H1 (cell line): Measurements from ENCODE around the gene FAF2. TPM values are rescaled to one million over a fixed set of nuclear protein-coding genes. Genes with fewer than 3 reads are reported as not detected.

Experiments
- CTCF ChIA-PET: fragments of 300-600 bp; sonication (Branson Sonifier 250); formaldehyde crosslinking; loops from one replicate; lab custom pipeline; 2021; ENCODE audit not compliant: partially characterized antibody; lab: Charles Lee
- POLR2A ChIA-PET: fragments of 300-600 bp; sonication (Branson Sonifier 250); formaldehyde crosslinking; loops from one replicate; lab custom pipeline; 2021; ENCODE audit warnings: inconsistent platforms; ENCODE audit not compliant: partially characterized antibody; lab: Charles Lee
- DNase-seq, 2 experiments: peaks; one replicate each; pipeline versions ENCODE4 v3.0.0 to v3.0.0-alpha.2; 2010 to 2022; ENCODE audit warnings: low spot score in 2 of 2, low read depth in 1 of 2, mixed read lengths in 1 of 2
- FAIRE-seq: peaks from 2 replicates; lab custom pipeline; 2011; peaks lifted over from hg19 to GRCh38; lab: Jason Lieb, UNC
- H2AFZ ChIP-seq: 2 replicates; pipeline ENCODE4 v1.8.1; 2012; ENCODE audit warnings: low read length, inconsistent platforms
- H2AK5ac ChIP-seq: 2 replicates; pipeline ENCODE4 v1.6.1; 2013; ENCODE audit warnings: low read depth, low read length
- H2BK120ac ChIP-seq: replicated peaks from 2 replicates; pipeline ENCODE3; 2013; ENCODE audit warnings: low read depth, low read length, inconsistent platforms
- H2BK12ac ChIP-seq: 2 replicates; pipeline ENCODE4 v1.6.1; 2013; ENCODE audit warnings: low read depth, low read length
- H2BK15ac ChIP-seq: 2 replicates; pipeline ENCODE4 v1.6.1; 2013; ENCODE audit warnings: low read length
- H2BK20ac ChIP-seq: 2 replicates; pipeline ENCODE4 v1.6.1; 2013; ENCODE audit warnings: low read length
- H2BK5ac ChIP-seq: 2 replicates; pipeline ENCODE4 v1.6.1; 2013; ENCODE audit warnings: low read depth, low read length
- H3K14ac ChIP-seq: 2 replicates; pipeline ENCODE4 v1.6.1; 2013; ENCODE audit warnings: inconsistent platforms; ENCODE audit not compliant: insufficient read length
- H3K18ac ChIP-seq: 2 replicates; pipeline ENCODE4 v1.6.1; 2013; ENCODE audit warnings: low read length; ENCODE audit errors: extremely low read depth
- H3K23ac ChIP-seq: 2 replicates; pipeline ENCODE4 v1.6.1; 2013; ENCODE audit warnings: inconsistent platforms; ENCODE audit not compliant: insufficient read length
- H3K23me2 ChIP-seq: 2 replicates; pipeline ENCODE4 v1.6.1; 2013; ENCODE audit warnings: low read depth, low read length
- H3K27ac ChIP-seq: 2 replicates; pipeline ENCODE4 v1.6.1; 2011; ENCODE audit warnings: low read depth, low read length, inconsistent platforms
- H3K27me3 ChIP-seq, 4 experiments: replicated peaks in 1 of 4; 1 replicate in 1 of 4; 2 replicates in 3 of 4; pipeline versions ENCODE4 v1.6.1 to v1.8.1; 2011 to 2013; ENCODE audit warnings: low read length in 3 of 4, mild to moderate bottlenecking in 3 of 4, inconsistent platforms in 2 of 4, mixed read lengths in 2 of 4, moderate library complexity in 1 of 4; ENCODE audit not compliant: control insufficient read depth in 3 of 4, insufficient read depth in 3 of 4; ENCODE audit errors: extremely low read depth in 1 of 4
- H3K36me3 ChIP-seq, 4 experiments: 2 replicates each; pipeline versions ENCODE4 v1.6.1 to v1.8.1; 2011 to 2013; ENCODE audit warnings: mild to moderate bottlenecking in 4 of 4, low read length in 3 of 4, moderate library complexity in 2 of 4, control low read depth in 1 of 4, inconsistent platforms in 1 of 4; ENCODE audit not compliant: insufficient read depth in 4 of 4, control insufficient read depth in 2 of 4
- H3K4ac ChIP-seq: replicated peaks from 2 replicates; pipeline ENCODE3; 2013; ENCODE audit warnings: low read length, low read depth, mixed read lengths, inconsistent platforms; ENCODE audit not compliant: insufficient read length
- H3K4me1 ChIP-seq, 4 experiments: replicated peaks in 1 of 4; 1 replicate in 1 of 4; 2 replicates in 3 of 4; pipeline versions ENCODE4 v1.6.1 to v1.8.1; 2011 to 2013; ENCODE audit warnings: low read length in 3 of 4, inconsistent platforms in 2 of 4, mixed read lengths in 1 of 4; ENCODE audit not compliant: insufficient read depth in 4 of 4, control insufficient read depth in 3 of 4
- H3K4me2 ChIP-seq, 2 experiments: 2 replicates each; pipeline versions ENCODE4 v1.6.1 to v1.8.1; 2011 to 2013; ENCODE audit warnings: low read depth in 2 of 2, low read length in 2 of 2, control low read depth in 1 of 2, inconsistent platforms in 1 of 2, mild to moderate bottlenecking in 1 of 2; ENCODE audit not compliant: insufficient read depth in 1 of 2
- H3K4me3 ChIP-seq, 4 experiments: fragments of 200-600, 300-600 bp in 1 of 4; sonication (generic), shearing (Covaris generic), sonication (Bioruptor Twin) in 1 of 4; 2 replicates each; pipeline versions ENCODE4 v1.5.1 to v1.8.1; 2011 to 2016; ENCODE audit warnings: low read length in 4 of 4, low read depth in 3 of 4, control low read depth in 2 of 4, inconsistent platforms in 2 of 4, mild to moderate bottlenecking in 2 of 4, mixed read lengths in 1 of 4, moderate library complexity in 1 of 4; ENCODE audit not compliant: insufficient read depth in 2 of 4; ENCODE audit errors: extremely low read depth in 1 of 4
- H3K56ac ChIP-seq: replicated peaks from 2 replicates; pipeline ENCODE3; 2013; ENCODE audit warnings: low read depth, mild to moderate bottlenecking, mixed read lengths, low read length, inconsistent platforms; ENCODE audit not compliant: insufficient read length
- H3K79me1 ChIP-seq: 2 replicates; pipeline ENCODE4 v1.6.1; 2013; ENCODE audit warnings: low read depth, low read length, control low read depth
- H3K79me2 ChIP-seq, 2 experiments: 2 replicates each; pipeline versions ENCODE4 v1.6.1 to v1.8.1; 2012 to 2013; ENCODE audit warnings: low read length in 2 of 2, mild to moderate bottlenecking in 2 of 2, inconsistent platforms in 1 of 2; ENCODE audit not compliant: insufficient read depth in 2 of 2, control insufficient read depth in 1 of 2
- H3K9ac ChIP-seq, 4 experiments: replicated peaks in 1 of 4; 1 replicate in 1 of 4; 2 replicates in 3 of 4; pipeline versions ENCODE4 v1.6.1 to v1.8.1; 2011 to 2013; ENCODE audit warnings: low read depth in 3 of 4, low read length in 3 of 4, control low read depth in 2 of 4, mild to moderate bottlenecking in 2 of 4, moderate library complexity in 2 of 4, inconsistent platforms in 1 of 4; ENCODE audit errors: extremely low read depth in 1 of 4
- H3K9me3 ChIP-seq, 2 experiments: 2 replicates each; pipeline versions ENCODE4 v1.6.1 to v1.8.1; 2012 to 2013; ENCODE audit warnings: mild to moderate bottlenecking in 2 of 2, moderate library complexity in 2 of 2, control low read depth in 1 of 2, inconsistent platforms in 1 of 2, low read depth in 1 of 2, low read length in 1 of 2, mixed read lengths in 1 of 2; ENCODE audit not compliant: insufficient read depth in 2 of 2
- H4K20me1 ChIP-seq, 2 experiments: replicated peaks in 1 of 2; 2 replicates each; pipeline versions ENCODE3 to v1.8.1; 2011 to 2013; ENCODE audit warnings: inconsistent platforms in 2 of 2, low read length in 2 of 2, mild to moderate bottlenecking in 1 of 2; ENCODE audit not compliant: insufficient read depth in 2 of 2, control insufficient read depth in 1 of 2
- H4K5ac ChIP-seq: 2 replicates; pipeline ENCODE4 v1.6.1; 2013; ENCODE audit warnings: low read length, low read depth, mixed read lengths, inconsistent platforms; ENCODE audit not compliant: insufficient read length
- H4K8ac ChIP-seq: 2 replicates; pipeline ENCODE4 v1.8.0; 2013; ENCODE audit warnings: mild to moderate bottlenecking, moderate library complexity, low read length, inconsistent platforms; ENCODE audit not compliant: insufficient read depth; ENCODE audit errors: extremely low read depth
- H4K91ac ChIP-seq: replicated peaks from 2 replicates; pipeline ENCODE3; 2013; ENCODE audit warnings: low read length, mixed read lengths, inconsistent platforms; ENCODE audit not compliant: insufficient read length
- ASH2L ChIP-seq: fragments of 200-600, 300-600 bp; sonication (generic); IDR thresholded peaks from one replicate; pipeline ENCODE4 v1.7.1; 2017; ENCODE audit warnings: low read length
- CEBPB ChIP-seq: IDR thresholded peaks from 2 replicates; pipeline ENCODE4 v1.6.1; 2012; ENCODE audit warnings: low read depth, low read length
- GABPA ChIP-seq: IDR thresholded peaks from 2 replicates; pipeline ENCODE4 v1.6.1; 2011; ENCODE audit warnings: mild to moderate bottlenecking, low read length, moderate library complexity, borderline replicate concordance; ENCODE audit not compliant: insufficient read depth
- GTF2F1 ChIP-seq: IDR thresholded peaks from 2 replicates; pipeline ENCODE4 v1.6.1; 2012; ENCODE audit warnings: low read depth, low read length, improper control_type of control experiment, borderline replicate concordance
- HDAC2 ChIP-seq, 2 experiments: fragments of 300-600 bp in 1 of 2; sonication (generic) in 1 of 2; IDR thresholded peaks; 2 replicates each; pipeline ENCODE4 v1.6.1; 2011 to 2012; ENCODE audit warnings: low read depth in 2 of 2, low read length in 2 of 2, mild to moderate bottlenecking in 2 of 2, moderate library complexity in 2 of 2, borderline replicate concordance in 1 of 2, inconsistent platforms in 1 of 2
- HDAC6 ChIP-seq: IDR thresholded peaks from one replicate; pipeline ENCODE4 v1.7.1; 2012; ENCODE audit warnings: low read depth, mild to moderate bottlenecking, inconsistent platforms, low read length, moderate library complexity
- KDM1A ChIP-seq: fragments of 200-600, 300-600 bp; sonication (generic); IDR thresholded peaks from 2 replicates; pipeline ENCODE4 v1.7.1; 2016; ENCODE audit warnings: mild to moderate bottlenecking, low read length, borderline replicate concordance
- POU5F1 ChIP-seq: IDR thresholded peaks from 2 replicates; pipeline ENCODE4 v1.6.1; 2011; ENCODE audit warnings: low read depth, mild to moderate bottlenecking, low read length, moderate library complexity
- RBBP5 ChIP-seq: IDR thresholded peaks from 2 replicates; pipeline ENCODE4 v1.7.1; 2012; ENCODE audit warnings: low read depth, mild to moderate bottlenecking, inconsistent platforms, low read length, moderate library complexity, borderline replicate concordance
- RXRA ChIP-seq: IDR thresholded peaks from 2 replicates; pipeline ENCODE4 v1.6.1; 2011; ENCODE audit warnings: low read depth, mild to moderate bottlenecking, low read length, moderate library complexity; ENCODE audit not compliant: insufficient read depth
- SP2 ChIP-seq: IDR thresholded peaks from 2 replicates; pipeline ENCODE4 v1.6.1; 2012; ENCODE audit warnings: mild to moderate bottlenecking, low read length, inconsistent platforms
- TAF7 ChIP-seq: optimal IDR thresholded peaks from 2 replicates; pipeline ENCODE3; 2011; ENCODE audit warnings: low read depth, mild to moderate bottlenecking, inconsistent platforms, low read length, moderate library complexity, borderline replicate concordance
- WGBS, 2 experiments: shearing (Covaris generic) in 1 of 2; methylation state at CpG; one replicate each; pipeline versions ENCODE4 v1.1.6 to v1.1.7; 2013 to 2015; ENCODE audit warnings: low lambda C conversion rate in 2 of 2, mixed read lengths in 2 of 2, inconsistent platforms in 1 of 2, low coverage in 1 of 2, missing lambda C conversion rate in 1 of 2; ENCODE audit not compliant: insufficient replicate concordance in 2 of 2, insufficient coverage in 1 of 2, insufficient read length in 1 of 2; ENCODE audit errors: extremely low coverage in 1 of 2, missing lambda C conversion rate in 1 of 2; 5-methylcytosine and 5-hydroxymethylcytosine counted together
- polyA plus RNA-seq, 7 experiments: library from polyadenylated mRNA; depleted of rRNA in 3 of 7; stranded (reverse) in 5 of 7; unstranded in 2 of 7; fragments of >200 nt in 5 of 7; fragments of 200-250 nt in 2 of 7; gene quantifications; 1 replicate in 5 of 7; 2 replicates in 1 of 7; 4 replicates in 1 of 7; pipeline versions ENCODE4 v1.2.1 to v1.2.3, GENCODE V29; 2011 to 2013; ENCODE audit warnings: missing spikeins in 2 of 7, mixed read lengths in 2 of 7
- total RNA-seq: library from RNA; stranded (reverse); fragmentation: NEBNext Ultra II Directional; extraction: Animal tissue kit (Norgen Biotek cat#: 25700); gene quantifications from 2 replicates; pipeline ENCODE4 v1.2.1, GENCODE V29; 2021
- TF ChIP-seq, protein P1 (sequence below): IDR thresholded peaks from 2 replicates; pipeline ENCODE4 v1.6.1; 2011; ENCODE audit warnings: low read depth, mild to moderate bottlenecking, low read length; ENCODE audit not compliant: insufficient read depth

Gene FAF2
- total and polyA plus RNA-seq, 2 of the 8 experiments (the other 6 are each of a cell fraction or from before 2014, with no cell fraction given) = 20.8 to 35.8 TPM

DNA sequence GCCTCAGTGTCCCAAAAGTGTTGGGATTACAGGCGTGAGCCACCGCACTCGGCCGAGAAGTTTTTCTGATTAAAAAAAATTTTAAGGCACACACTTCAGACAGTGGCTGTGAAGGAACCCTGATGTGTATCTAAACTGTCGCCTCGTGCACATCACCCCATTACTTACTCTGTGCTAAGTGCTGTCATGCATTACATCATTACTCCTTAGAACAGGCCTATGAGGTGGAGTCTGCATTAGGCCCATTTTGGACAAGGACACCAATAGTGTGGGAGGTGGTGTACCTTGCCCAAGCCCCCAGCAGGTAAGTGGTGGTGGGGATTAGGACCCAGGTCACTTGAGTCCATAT lies 97.2 kb downstream of the FAF2 start:
- H3K36me3 ChIP-seq = no peaks in the 10 kb centered on the region
- H2AFZ ChIP-seq = no peak overlapping the region
- H2BK20ac ChIP-seq = no peak overlapping the region
- H2BK12ac ChIP-seq = 0 out of 2 replicates have a peak overlapping the region, but pooled peaks have one; percentile 2
- H3K27me3 ChIP-seq = no peaks in the 10 kb centered on the region; a peak in 1 of 7 replicates
- no peak overlapping the region for H2BK120ac ChIP-seq
- H3K4me1 ChIP-seq = peaks cover 5 to 18% (median 18%) of the 10 kb centered on the region in 4 experiments
- H2BK15ac ChIP-seq = no peak overlapping the region
- H3K9ac ChIP-seq = no peak overlapping the region
- H3K23ac ChIP-seq = no peak overlapping the region
- H3K9me3 ChIP-seq = no peaks in the 10 kb centered on the region
- no peak overlapping the region for H3K4ac ChIP-seq
- no peak overlapping the region; a peak in 1 of 4 replicates for H3K4me2 ChIP-seq
- CTCF ChIA-PET = interaction anchor here (0.6 to 2.2 kb wide), 4 partner anchors 12 to 64 kb away, joined by 3 to 5 read pairs (median 4); no protein-coding TSS in a partner anchor
- no peak overlapping the region for H3K18ac ChIP-seq
- WGBS, 2 experiments = 95% methylated on average over 6 of the region's 6 CpGs; no CpG with 5 or more reads in 1 of the 2 experiments
- H4K5ac ChIP-seq = no peak overlapping the region
- H3K79me1 ChIP-seq = peaks cover 2% of the 10 kb centered on the region; the same call in 1 of the 2 replicates
- no peak overlapping the region for H3K27ac ChIP-seq
- no peak overlapping the region for H3K14ac ChIP-seq
- no peak overlapping the region for H3K4me3 ChIP-seq
- POLR2A ChIA-PET = interaction anchor here (4.3 to 21.1 kb wide), 3 partner anchors 8 to 26 kb away, joined by 22 to 458 read pairs (median 27); partner anchors contain the start of gene RNF44
- FAIRE-seq (no peak), DNase-seq (no peak)
- H4K20me1 ChIP-seq = peaks cover 0 to 1% of the 10 kb centered on the region in 2 experiments
- H4K91ac ChIP-seq = no peak overlapping the region
- no peak overlapping the region for H2AK5ac ChIP-seq
- H2BK5ac ChIP-seq = no peak overlapping the region
- H4K8ac ChIP-seq = no peak overlapping the region; the same call in 1 of the 2 replicates
- H3K79me2 ChIP-seq = no peaks in the 10 kb centered on the region
- no peak overlapping the region for H3K56ac ChIP-seq
- H3K23me2 ChIP-seq = peaks cover 9% of the 10 kb centered on the region; the same call in 1 of the 2 replicates
- TF ChIP-seq CEBPB = no peak
- TF ChIP-seq GTF2F1 = no peak
- no peak for TF ChIP-seq KDM1A
- no peak for TF ChIP-seq SP2
- TF ChIP-seq GABPA = no peak
- TF ChIP-seq RXRA = no peak
- TF ChIP-seq HDAC2 (IDR thresholded peaks at IDR 0.05; ENCODE audit: borderline replicate concordance in 1 of 2, low read depth in 2 of 2, low read length in 2 of 2) = no peak
- TF ChIP-seq, protein P1, sequence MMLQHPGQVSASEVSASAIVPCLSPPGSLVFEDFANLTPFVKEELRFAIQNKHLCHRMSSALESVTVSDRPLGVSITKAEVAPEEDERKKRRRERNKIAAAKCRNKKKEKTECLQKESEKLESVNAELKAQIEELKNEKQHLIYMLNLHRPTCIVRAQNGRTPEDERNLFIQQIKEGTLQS = no peak
- TF ChIP-seq POU5F1 = no peak
- no peak for TF ChIP-seq HDAC6
- no peak for TF ChIP-seq ASH2L
- no peak for TF ChIP-seq RBBP5
- no peak for TF ChIP-seq TAF7
